ENCODE measurements around the gene SIGLEC11.
"Not testable (repeated sequence)": the region's sequence is repeated elsewhere in the genome, so short reads cannot be mapped to it uniquely, and the experiment has no call there.

The SIGLEC11 gene

DNA sequence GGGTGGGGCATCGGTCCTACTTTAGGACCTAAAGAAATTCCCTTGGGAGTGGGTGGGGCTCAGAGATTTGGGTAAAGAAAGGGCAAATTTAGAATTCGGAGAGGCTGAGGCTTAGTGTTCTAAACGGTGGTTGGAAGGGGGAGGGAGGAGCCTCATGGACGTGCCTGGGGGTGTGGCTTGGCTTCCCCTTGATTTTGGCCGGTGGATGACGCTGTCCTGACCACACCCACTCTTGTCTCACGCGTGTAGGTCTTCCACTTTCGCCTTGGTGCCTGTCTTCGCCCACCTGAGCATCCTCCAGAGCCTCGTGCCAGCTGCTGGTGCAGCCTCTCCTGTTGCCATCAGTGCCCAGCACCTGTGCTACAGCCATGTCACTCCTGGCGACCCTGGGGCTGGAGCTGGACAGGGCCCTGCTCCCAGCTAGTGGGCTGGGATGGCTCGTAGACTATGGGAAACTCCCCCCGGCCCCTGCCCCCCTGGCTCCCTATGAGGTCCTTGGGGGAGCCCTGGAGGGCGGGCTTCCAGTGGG lies 30.4 kb downstream of the SIGLEC11 start:
- TF ChIP-seq CTCF (IDR thresholded peaks at IDR 0.05; ENCODE audit: borderline replicate concordance, insufficient read depth, low read depth, low read length): no peak
- H3K4me3 ChIP-seq (ENCODE audit: low read depth, low read length): no peak overlapping the region

DNA sequence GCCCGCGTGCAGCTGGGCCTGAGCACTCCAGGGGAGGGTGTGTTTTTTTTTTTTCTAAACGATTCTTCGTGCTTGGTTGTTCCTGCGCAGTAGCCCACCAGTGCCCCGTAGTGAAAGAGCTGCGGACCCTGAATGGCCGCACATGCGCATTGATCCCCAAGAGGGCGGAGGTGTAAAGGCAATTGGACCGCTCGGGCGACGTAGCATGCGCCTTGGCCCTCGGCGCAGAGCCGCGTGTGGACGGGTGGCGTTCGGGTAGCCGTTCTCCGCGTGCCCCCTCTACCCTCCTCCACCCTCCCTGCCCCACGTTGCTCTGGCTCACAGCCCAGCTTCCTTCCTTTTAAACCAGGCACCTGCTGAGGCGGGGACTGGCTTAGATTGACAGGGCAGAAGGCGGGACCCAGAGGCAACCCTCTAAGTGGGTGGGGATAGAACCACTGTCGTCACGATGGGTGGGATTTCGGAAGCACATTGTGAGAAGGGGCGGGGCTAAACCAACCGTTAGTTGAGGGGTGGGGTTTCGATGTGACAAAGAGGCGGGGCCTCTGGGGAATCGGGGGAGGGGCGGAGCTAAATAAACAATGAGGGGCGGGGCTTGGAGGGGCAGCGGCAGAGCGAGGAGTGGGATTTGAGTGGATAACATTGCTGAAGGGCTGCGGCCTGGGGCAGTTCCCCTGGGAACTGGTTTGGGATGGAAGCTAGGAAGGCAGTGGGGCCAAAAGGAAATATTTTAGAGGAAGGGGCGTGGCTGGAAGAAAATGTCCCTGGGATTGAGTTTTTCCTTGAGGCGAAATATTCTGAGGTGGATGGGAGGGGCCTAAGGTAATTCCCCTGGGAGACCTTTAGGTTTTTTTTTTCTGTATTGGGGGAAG lies 31.1 kb downstream of the SIGLEC11 start:
- peak overlapping the region; percentile 98 for H3K4me3 ChIP-seq (ENCODE audit: low read depth, low read length)
- TF ChIP-seq CTCF (IDR thresholded peaks at IDR 0.05; ENCODE audit: borderline replicate concordance, insufficient read depth, low read depth, low read length): no peak

GRCh38 chr19:49929121-49929610 lies 31.8 kb downstream of the SIGLEC11 start, which contains the start of the genes ATF5 and NUP62:
Gene ATF5, plus strand, starts transcription at chr19:49929205. Its CDS starts 1,646 bp downstream, at chr19:49930851.
Gene NUP62, minus strand, starts transcription at chr19:49929504. Its CDS starts 19,697 bp downstream, at chr19:49909807.
- no peak for TF ChIP-seq CTCF (IDR thresholded peaks at IDR 0.05; ENCODE audit: borderline replicate concordance, insufficient read depth, low read depth, low read length)
- peak within 1 kb of the TSS; percentile 98 for H3K4me3 ChIP-seq (ENCODE audit: low read depth, low read length)

GRCh38 chr19:49927526-49928264 lies 33.3 kb downstream of the SIGLEC11 start:
- H3K4me3 ChIP-seq (ENCODE audit: low read depth, low read length): peak overlapping the region; percentile 43
- TF ChIP-seq CTCF (IDR thresholded peaks at IDR 0.05; ENCODE audit: borderline replicate concordance, insufficient read depth, low read depth, low read length): no peak

DNA sequence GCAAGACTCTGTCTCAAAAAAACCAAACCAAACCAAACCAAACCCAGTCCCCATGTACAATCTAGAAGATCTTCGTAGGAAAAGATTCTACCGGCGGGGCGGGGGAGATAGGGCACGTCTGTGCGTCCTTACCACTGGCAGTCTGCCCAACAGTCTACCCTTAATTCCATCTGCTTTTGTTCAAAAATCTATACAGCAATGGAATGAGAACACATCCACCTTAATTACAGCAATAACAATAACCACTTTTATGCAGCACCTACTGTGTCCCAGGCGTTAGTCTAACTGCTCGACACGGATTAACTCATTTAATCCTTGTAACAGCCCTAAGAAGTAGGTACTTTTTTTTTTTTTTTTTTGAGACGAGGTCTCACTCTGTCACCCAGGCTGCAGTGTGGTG lies 34.5 kb downstream of the SIGLEC11 start:
- H3K4me3 ChIP-seq (ENCODE audit: low read depth, low read length): no peak overlapping the region

DNA sequence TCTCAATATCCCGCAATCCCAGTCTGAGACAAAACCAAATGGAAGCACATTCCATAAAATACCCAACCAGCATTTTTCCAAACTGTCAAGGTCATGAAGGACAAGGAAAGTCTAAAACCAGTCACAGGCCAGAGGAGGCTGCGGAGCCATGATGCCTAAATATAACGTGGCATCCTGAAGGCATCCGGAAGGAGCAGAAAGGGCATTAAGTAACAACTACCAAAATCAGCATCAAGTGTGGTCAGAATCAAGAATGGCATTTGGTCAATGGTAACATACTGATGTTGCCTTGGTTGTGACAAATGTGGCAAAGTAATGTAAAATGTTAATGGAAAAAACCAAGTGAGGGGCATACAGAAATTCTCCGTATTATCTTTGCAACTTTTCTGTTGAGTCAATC lies 35.5 kb downstream of the SIGLEC11 start:
- no peak for TF ChIP-seq CTCF (IDR thresholded peaks at IDR 0.05; ENCODE audit: borderline replicate concordance, insufficient read depth, low read depth, low read length)
- no peak overlapping the region for H3K4me3 ChIP-seq (ENCODE audit: low read depth, low read length)

More for the DNA sequence above, 34.5 kb downstream of the SIGLEC11 start:
- no peak for TF ChIP-seq CTCF (IDR thresholded peaks at IDR 0.05; ENCODE audit: borderline replicate concordance, insufficient read depth, low read depth, low read length)

DNA sequence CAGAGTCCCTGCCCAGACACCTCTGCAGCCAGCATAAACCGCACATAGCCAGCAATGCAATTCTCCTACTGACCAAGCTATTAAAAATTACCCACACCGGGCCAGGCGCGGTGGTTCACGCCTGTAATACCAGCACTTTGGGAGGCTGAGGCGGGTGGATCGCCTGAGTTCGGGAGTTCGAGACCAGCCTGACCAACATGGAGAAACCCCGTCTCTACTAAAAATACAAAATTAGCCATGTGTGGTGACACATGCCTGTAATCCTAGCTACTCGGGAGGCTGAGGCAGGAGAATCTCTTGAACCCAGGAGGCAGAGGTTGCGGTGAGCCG lies 36.1 kb downstream of the SIGLEC11 start:
- not testable (repeated sequence) for H3K4me3 ChIP-seq (ENCODE audit: low read depth, low read length)

All from GM12875 (cell line).